ENCODE data around the gene USP33.

The USP33 gene

DNA sequence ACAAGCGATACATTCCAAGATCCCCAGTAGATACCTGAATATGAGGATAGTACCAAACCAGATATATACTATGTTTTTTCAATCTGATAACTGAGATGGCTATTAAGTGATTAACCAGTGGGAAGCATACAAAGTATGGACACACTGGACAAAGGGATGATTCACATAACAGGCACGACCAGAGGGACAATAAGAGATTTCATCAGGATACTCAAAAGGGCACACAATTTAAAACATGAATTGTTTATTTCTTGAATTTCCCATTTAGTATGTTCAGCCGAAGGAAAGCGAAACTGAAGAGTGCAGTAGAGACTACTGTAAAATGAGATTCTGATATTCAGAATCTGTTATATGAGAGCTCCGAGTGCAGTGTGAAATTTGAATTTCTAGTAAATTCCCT is 87.8 kb downstream of the USP33 start:
- no peak overlapping the region for H3K27ac ChIP-seq (replicated peaks)

DNA sequence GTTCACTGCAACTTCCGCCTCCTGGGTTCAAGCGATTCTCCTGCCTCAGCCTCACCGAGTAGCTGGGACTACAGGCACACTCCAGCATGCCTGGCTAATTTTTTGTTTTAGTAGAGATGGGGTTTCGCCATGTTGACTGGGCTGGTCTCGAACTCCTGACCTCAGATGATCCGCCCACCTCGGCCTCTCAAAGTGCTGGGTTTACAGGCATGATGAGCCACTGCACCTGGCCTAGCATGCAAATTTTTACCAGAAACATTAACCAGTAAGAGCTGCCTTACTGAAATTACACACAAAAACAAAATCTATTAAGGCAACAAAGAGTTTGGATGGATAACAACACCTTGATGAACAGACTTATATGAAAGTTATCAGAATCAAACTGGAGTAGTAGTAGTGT is 89.3 kb downstream of the USP33 start:
- TF ChIP-seq CTCF (IDR thresholded peaks at IDR 0.05; ENCODE audit: insufficient read depth, low read length) (no peak), SPI1 (IDR thresholded peaks at IDR 0.05; ENCODE audit: borderline replicate concordance, low read depth) (no peak), GABPA (IDR thresholded peaks at IDR 0.05; ENCODE audit: low read depth) (no peak)
- TF ChIP-seq, protein P1, sequence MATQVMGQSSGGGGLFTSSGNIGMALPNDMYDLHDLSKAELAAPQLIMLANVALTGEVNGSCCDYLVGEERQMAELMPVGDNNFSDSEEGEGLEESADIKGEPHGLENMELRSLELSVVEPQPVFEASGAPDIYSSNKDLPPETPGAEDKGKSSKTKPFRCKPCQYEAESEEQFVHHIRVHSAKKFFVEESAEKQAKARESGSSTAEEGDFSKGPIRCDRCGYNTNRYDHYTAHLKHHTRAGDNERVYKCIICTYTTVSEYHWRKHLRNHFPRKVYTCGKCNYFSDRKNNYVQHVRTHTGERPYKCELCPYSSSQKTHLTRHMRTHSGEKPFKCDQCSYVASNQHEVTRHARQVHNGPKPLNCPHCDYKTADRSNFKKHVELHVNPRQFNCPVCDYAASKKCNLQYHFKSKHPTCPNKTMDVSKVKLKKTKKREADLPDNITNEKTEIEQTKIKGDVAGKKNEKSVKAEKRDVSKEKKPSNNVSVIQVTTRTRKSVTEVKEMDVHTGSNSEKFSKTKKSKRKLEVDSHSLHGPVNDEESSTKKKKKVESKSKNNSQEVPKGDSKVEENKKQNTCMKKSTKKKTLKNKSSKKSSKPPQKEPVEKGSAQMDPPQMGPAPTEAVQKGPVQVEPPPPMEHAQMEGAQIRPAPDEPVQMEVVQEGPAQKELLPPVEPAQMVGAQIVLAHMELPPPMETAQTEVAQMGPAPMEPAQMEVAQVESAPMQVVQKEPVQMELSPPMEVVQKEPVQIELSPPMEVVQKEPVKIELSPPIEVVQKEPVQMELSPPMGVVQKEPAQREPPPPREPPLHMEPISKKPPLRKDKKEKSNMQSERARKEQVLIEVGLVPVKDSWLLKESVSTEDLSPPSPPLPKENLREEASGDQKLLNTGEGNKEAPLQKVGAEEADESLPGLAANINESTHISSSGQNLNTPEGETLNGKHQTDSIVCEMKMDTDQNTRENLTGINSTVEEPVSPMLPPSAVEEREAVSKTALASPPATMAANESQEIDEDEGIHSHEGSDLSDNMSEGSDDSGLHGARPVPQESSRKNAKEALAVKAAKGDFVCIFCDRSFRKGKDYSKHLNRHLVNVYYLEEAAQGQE (IDR thresholded peaks at IDR 0.05; ENCODE audit: insufficient replicate concordance, low read depth) = no peak

More for the DNA sequence above, 87.8 kb downstream of the USP33 start:
- H3K27me3 ChIP-seq (ENCODE audit: insufficient read depth, poor library complexity, severe bottlenecking) = no peaks in the 10 kb centered on the region
- TF ChIP-seq CTCF (IDR thresholded peaks at IDR 0.05; ENCODE audit: insufficient read depth, low read length) (no peak), GABPA (IDR thresholded peaks at IDR 0.05; ENCODE audit: low read depth) (no peak), POLR2AphosphoS5 (IDR thresholded peaks at IDR 0.05; ENCODE audit: low read depth) (no peak), SPI1 (IDR thresholded peaks at IDR 0.05; ENCODE audit: borderline replicate concordance, low read depth) (no peak)
- TF ChIP-seq, protein P1 (IDR thresholded peaks at IDR 0.05; ENCODE audit: insufficient replicate concordance, low read depth) = no peak
- H3K4me3 ChIP-seq (replicated peaks; ENCODE audit: insufficient read depth, low read length) = no peak overlapping the region
- no peak for DNase-seq (ENCODE audit: low read depth in 1 of 2, low spot score in 1 of 2)

DNA sequence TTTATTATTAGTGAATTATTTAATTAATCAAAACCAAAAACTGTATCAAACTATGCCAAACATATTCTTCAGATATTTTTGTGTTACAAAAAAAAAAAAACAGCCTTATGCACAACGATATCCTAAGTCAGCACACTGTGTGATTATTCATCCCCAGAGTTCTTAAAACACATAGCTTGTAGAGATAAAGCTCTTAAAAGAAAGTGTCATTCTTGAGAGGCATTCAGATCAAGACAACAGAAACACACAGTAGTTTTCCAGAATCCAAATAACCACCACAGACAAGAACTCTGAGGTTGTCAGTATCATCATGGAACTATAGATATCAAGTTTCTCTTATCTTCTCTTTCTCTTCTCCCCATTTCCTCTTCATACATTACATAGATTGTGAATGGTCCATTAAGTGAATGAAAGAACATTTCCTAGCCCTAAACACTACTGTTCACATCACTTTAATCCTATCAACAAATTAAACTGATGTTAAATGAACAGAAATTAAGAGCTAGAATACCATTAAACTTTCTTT is 90.7 kb downstream of the USP33 start:
- no peak overlapping the region for H3K4me3 ChIP-seq (replicated peaks; ENCODE audit: insufficient read depth, low read length)
- no peak overlapping the region for H3K27ac ChIP-seq (replicated peaks)
- TF ChIP-seq SPI1 (IDR thresholded peaks at IDR 0.05; ENCODE audit: borderline replicate concordance, low read depth) (no peak), CTCF (IDR thresholded peaks at IDR 0.05; ENCODE audit: insufficient read depth, low read length) (no peak), POLR2AphosphoS5 (IDR thresholded peaks at IDR 0.05; ENCODE audit: low read depth) (no peak), GABPA (IDR thresholded peaks at IDR 0.05; ENCODE audit: low read depth) (no peak)
- TF ChIP-seq, protein P1 (IDR thresholded peaks at IDR 0.05; ENCODE audit: insufficient replicate concordance, low read depth) = no peak
- H3K27me3 ChIP-seq (ENCODE audit: insufficient read depth, poor library complexity, severe bottlenecking) = no peaks in the 10 kb centered on the region
- no peak for DNase-seq (ENCODE audit: low read depth in 1 of 2, low spot score in 1 of 2)

More for the DNA sequence above, 89.3 kb downstream of the USP33 start:
- no peak overlapping the region for H3K27ac ChIP-seq (replicated peaks)
- no peak for DNase-seq (ENCODE audit: low read depth in 1 of 2, low spot score in 1 of 2)
- no peak overlapping the region for H3K4me3 ChIP-seq (replicated peaks; ENCODE audit: insufficient read depth, low read length)
- no peaks in the 10 kb centered on the region for H3K27me3 ChIP-seq (ENCODE audit: insufficient read depth, poor library complexity, severe bottlenecking)

All from HL-60 (cell line).